Gastrocnemius medialis (tissue), 4 donors: ENCODE measurements around the gene SH2D7. TPM values are rescaled to one million over a fixed set of nuclear protein-coding genes. Genes with fewer than 3 reads are reported as not detected.

ENCODE experiments used
- ATAC-seq, 2 donors: fragments of 150-250 bp; one replicate each; pipeline ENCODE4 v1.9.1; 2016
- DNase-seq, 2 donors: peaks; one replicate each; pipeline ENCODE4 v3.0.0-alpha.2; 2019
- H3K27ac ChIP-seq, 4 donors: fragments of 200-600 bp; sonication (generic); 1 replicate in 1 of 4; 2 replicates in 3 of 4; pipeline ENCODE4 v1.5.1; 2016 to 2018; ENCODE audit warnings: mild to moderate bottlenecking in 2 of 4, moderate library complexity in 1 of 4
- H3K27me3 ChIP-seq, 3 donors: fragments of 200-600 bp; sonication (generic) in 2 of 3; 1 replicate in 1 of 3; 2 replicates in 2 of 3; pipeline versions ENCODE4 v1.5.1 to v1.6.0; 2016 to 2019; ENCODE audit warnings: mild to moderate bottlenecking in 1 of 3, moderate library complexity in 1 of 3
- H3K36me3 ChIP-seq, 2 donors: fragments of 200-600 bp; sonication (generic) in 1 of 2; one replicate each; pipeline ENCODE4 v1.5.1; 2017 to 2018
- H3K4me1 ChIP-seq, 2 donors: fragments of 200-600 bp; sonication (generic) in 1 of 2; one replicate each; pipeline ENCODE4 v1.5.1; 2016 to 2017; ENCODE audit warnings: mild to moderate bottlenecking in 2 of 2
- H3K4me3 ChIP-seq, 4 donors: fragments of 200-600 bp; sonication (generic) in 3 of 4; 1 replicate in 1 of 4; 2 replicates in 3 of 4; pipeline ENCODE4 v1.5.1; 2016 to 2019; ENCODE audit warnings: mild to moderate bottlenecking in 2 of 4
- H3K9me3 ChIP-seq, 3 donors: fragments of 200-600 bp; sonication (generic) in 2 of 3; 1 replicate in 1 of 3; 2 replicates in 2 of 3; pipeline ENCODE4 v1.5.1; 2016 to 2019
- POLR2A ChIP-seq, 2 donors: fragments of 450-650 bp; IDR thresholded peaks; one replicate each; pipeline ENCODE4 v1.6.1; 2017; ENCODE audit warnings: antibody characterized with exemption in 2 of 2, mild to moderate bottlenecking in 2 of 2, moderate library complexity in 2 of 2
- in situ Hi-C, 4 donors: fragments of 200-750 bp; cut with MboI; loops; one replicate each; pipeline versions ENCODE4 v1.15.0 to v1.8.0; 2017; ENCODE audit warnings: low sequenced_read_pairs in 4 of 4
- intact Hi-C: fragments of 100-400 bp; cut with DNase I; formaldehyde crosslinking; loops from one replicate; pipeline ENCODE4 v1.15.1; 2023; ENCODE audit warnings: low total_unique reads
- total RNA-seq, 4 donors: library from RNA; depleted of rRNA; stranded (reverse); fragments of >200 nt; gene quantifications; one replicate each; pipeline versions ENCODE4 v1.1.0 to v1.2.3, GENCODE V29; 2016
- TF ChIP-seq, protein P1 (sequence below), 5 experiments: fragments of 450-650 bp in 3 of 5; fragments of 200-600 bp in 2 of 5; sonication (generic) in 2 of 5; IDR thresholded peaks in 4 of 5; conservative IDR thresholded peaks in 1 of 5; 1 replicate in 4 of 5; 2 replicates in 1 of 5; pipeline ENCODE4 v1.5.1; 2016 to 2019; ENCODE audit warnings: antibody characterized with exemption in 5 of 5, mild to moderate bottlenecking in 3 of 5, moderate library complexity in 3 of 5

SH2D7 gene
- total RNA-seq, 4 donors from 2014 or later = not detected

- no peak for TF ChIP-seq POLR2A (IDR thresholded peaks at IDR 0.05)
- TF ChIP-seq, protein P1, sequence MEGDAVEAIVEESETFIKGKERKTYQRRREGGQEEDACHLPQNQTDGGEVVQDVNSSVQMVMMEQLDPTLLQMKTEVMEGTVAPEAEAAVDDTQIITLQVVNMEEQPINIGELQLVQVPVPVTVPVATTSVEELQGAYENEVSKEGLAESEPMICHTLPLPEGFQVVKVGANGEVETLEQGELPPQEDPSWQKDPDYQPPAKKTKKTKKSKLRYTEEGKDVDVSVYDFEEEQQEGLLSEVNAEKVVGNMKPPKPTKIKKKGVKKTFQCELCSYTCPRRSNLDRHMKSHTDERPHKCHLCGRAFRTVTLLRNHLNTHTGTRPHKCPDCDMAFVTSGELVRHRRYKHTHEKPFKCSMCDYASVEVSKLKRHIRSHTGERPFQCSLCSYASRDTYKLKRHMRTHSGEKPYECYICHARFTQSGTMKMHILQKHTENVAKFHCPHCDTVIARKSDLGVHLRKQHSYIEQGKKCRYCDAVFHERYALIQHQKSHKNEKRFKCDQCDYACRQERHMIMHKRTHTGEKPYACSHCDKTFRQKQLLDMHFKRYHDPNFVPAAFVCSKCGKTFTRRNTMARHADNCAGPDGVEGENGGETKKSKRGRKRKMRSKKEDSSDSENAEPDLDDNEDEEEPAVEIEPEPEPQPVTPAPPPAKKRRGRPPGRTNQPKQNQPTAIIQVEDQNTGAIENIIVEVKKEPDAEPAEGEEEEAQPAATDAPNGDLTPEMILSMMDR (IDR thresholded peaks at IDR 0.05 in 4 of 5, conservative IDR thresholded peaks at IDR 0.05 in 1 of 5) = no peak
- H3K9me3 ChIP-seq = no peaks in the 10 kb centered on the region
- H3K4me1 ChIP-seq = peaks cover 14 to 15% of the 10 kb centered on the region in 2 donors
- in situ Hi-C loops (no loop called here), intact Hi-C loops (loop anchor here (5.0 kb wide), 1 partner anchor 86 kb away; no protein-coding TSS in a partner anchor)
- no peak overlapping the region for H3K4me3 ChIP-seq
- DNase-seq (peak; percentile 46 to 54), ATAC-seq (peak; percentile 95 to 98)
- H3K27me3 ChIP-seq = no peaks in the 10 kb centered on the region
- H3K36me3 ChIP-seq = no peaks in the 10 kb centered on the region
- H3K27ac ChIP-seq = peak overlapping the region in 3 of 4 donors; percentile 11 to 66 (median 56)
These were observed 1.1 kb downstream of the SH2D7 start for GRCh38 chr15:78093242-78094020.

DNA sequence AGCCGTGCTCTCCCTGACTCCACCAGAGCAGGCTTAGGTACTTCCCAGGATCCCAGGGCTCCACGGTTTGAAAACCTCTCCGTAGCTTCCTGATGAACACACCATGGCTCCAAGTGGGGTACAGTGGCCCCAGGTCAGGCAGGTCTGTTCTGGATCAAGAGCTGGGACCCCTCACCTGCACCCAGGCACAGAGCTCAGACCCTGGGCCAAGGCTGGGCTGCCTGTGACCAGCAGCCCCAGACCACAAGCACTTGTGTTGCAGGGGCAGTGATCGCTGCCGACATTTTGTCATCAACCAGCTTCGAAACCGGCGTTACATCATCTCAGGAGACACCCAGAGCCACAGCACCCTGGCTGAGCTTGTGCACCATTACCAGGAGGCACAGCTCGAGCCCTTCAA lies 5.3 kb downstream of the SH2D7 start:
- DNase-seq = no peak
- H3K27ac ChIP-seq = no peak overlapping the region
- intact Hi-C loops (no loop called here), in situ Hi-C loops (no loop called here)
- no peaks in the 10 kb centered on the region for H3K27me3 ChIP-seq
- no peaks in the 10 kb centered on the region for H3K9me3 ChIP-seq
- no peaks in the 10 kb centered on the region for H3K36me3 ChIP-seq
- peaks cover 5% of the 10 kb centered on the region in 2 donors for H3K4me1 ChIP-seq
- ATAC-seq = no peak
- H3K4me3 ChIP-seq = no peak overlapping the region
- TF ChIP-seq, protein P1 (IDR thresholded peaks at IDR 0.05 in 4 of 5, conservative IDR thresholded peaks at IDR 0.05 in 1 of 5) = no peak
- no peak for TF ChIP-seq POLR2A (IDR thresholded peaks at IDR 0.05)

GRCh38 chr15:78098131-78098755 lies 5.9 kb downstream of the SH2D7 start:
- intact Hi-C loops = no loop called here
- H3K9me3 ChIP-seq = no peaks in the 10 kb centered on the region
- ATAC-seq = no peak
- H3K4me3 ChIP-seq = no peak overlapping the region
- H3K27ac ChIP-seq = no peak overlapping the region
- no peaks in the 10 kb centered on the region for H3K27me3 ChIP-seq
- H3K4me1 ChIP-seq = no peaks in the 10 kb centered on the region
- DNase-seq = no peak
- no peaks in the 10 kb centered on the region for H3K36me3 ChIP-seq
- TF ChIP-seq, protein P1 (IDR thresholded peaks at IDR 0.05 in 4 of 5, conservative IDR thresholded peaks at IDR 0.05 in 1 of 5) = no peak
- no peak for TF ChIP-seq POLR2A (IDR thresholded peaks at IDR 0.05)
- in situ Hi-C loops = no loop called here

DNA sequence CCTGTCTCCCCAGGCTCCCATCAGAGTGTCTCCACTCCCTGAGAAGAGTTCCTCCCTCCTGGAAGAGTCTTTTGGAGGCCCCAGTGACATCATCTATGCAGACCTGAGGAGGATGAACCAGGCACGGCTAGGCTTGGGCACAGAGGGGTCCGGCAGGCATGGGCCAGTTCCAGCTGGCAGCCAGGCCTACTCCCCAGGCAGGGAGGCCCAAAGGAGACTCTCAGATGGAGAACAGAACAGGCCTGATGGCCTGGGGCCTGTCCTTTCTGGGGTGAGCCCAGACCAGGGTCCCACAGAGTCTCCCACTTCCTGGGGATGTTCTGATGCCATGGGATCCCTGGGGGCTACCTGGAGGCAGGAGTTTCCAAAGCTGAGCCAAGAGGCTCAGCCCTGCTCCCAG lies 8.5 kb downstream of the SH2D7 start:
- H3K27ac ChIP-seq = no peak overlapping the region
- no peak overlapping the region for H3K4me3 ChIP-seq
- no peaks in the 10 kb centered on the region for H3K36me3 ChIP-seq
- intact Hi-C loops = no loop called here
- no peaks in the 10 kb centered on the region for H3K27me3 ChIP-seq
- DNase-seq = no peak
- ATAC-seq = no peak
- in situ Hi-C loops = loop anchor here in 2 of 4 donors (10.0 to 25.0 kb wide), 2 partner anchors 106 to 336 kb away; partner anchors contain the start of gene IREB2 (in 1 of the 2)
- no peaks in the 10 kb centered on the region for H3K9me3 ChIP-seq
- no peak for TF ChIP-seq POLR2A (IDR thresholded peaks at IDR 0.05)
- TF ChIP-seq, protein P1 (IDR thresholded peaks at IDR 0.05 in 4 of 5, conservative IDR thresholded peaks at IDR 0.05 in 1 of 5) = no peak
- H3K4me1 ChIP-seq = no peaks in the 10 kb centered on the region
